Loucy (cell line): Measurements from ENCODE around the gene DCP2.

ENCODE experiments used
- H2AFZ ChIP-seq: fragments of 200-600 bp; sonication (generic); 2 replicates; pipeline ENCODE4 v1.6.0; 2016; ENCODE audit warnings: antibody characterized with exemption, mild to moderate bottlenecking, low read length, moderate library complexity
- H3F3A ChIP-seq: fragments of 200-600 bp; 2 replicates; pipeline ENCODE4 v1.6.0; 2016; ENCODE audit warnings: antibody characterized with exemption, low read depth, mild to moderate bottlenecking
- H3K27me3 ChIP-seq: fragments of 200-600 bp; sonication (generic); 2 replicates; pipeline ENCODE4 v1.6.1; 2014; ENCODE audit warnings: low read length, mild to moderate bottlenecking; ENCODE audit not compliant: insufficient read depth, poor library complexity, severe bottlenecking
- H3K36me3 ChIP-seq: fragments of 200-600 bp; sonication (generic); 2 replicates; pipeline ENCODE4 v1.6.1; 2016; ENCODE audit warnings: low read length; ENCODE audit not compliant: insufficient read depth
- H3K4me1 ChIP-seq: fragments of 200-600 bp; sonication (generic); 2 replicates; pipeline ENCODE4 v1.5.1; 2014; ENCODE audit warnings: low read length, mild to moderate bottlenecking; ENCODE audit not compliant: insufficient read depth, poor library complexity, severe bottlenecking
- H3K4me2 ChIP-seq: fragments of 200-600 bp; sonication (generic); 2 replicates; pipeline ENCODE4 v1.6.0; 2014; ENCODE audit warnings: antibody characterized with exemption, low read length, low read depth, mild to moderate bottlenecking; ENCODE audit not compliant: poor library complexity, severe bottlenecking
- H3K4me3 ChIP-seq: fragments of 200-600 bp; sonication (generic); 2 replicates; pipeline ENCODE4 v1.5.1; 2014; ENCODE audit warnings: low read length, mild to moderate bottlenecking, mixed read lengths; ENCODE audit not compliant: poor library complexity, severe bottlenecking
- H3K79me2 ChIP-seq: fragments of 200-600 bp; sonication (generic); 2 replicates; pipeline ENCODE4 v1.6.1; 2014; ENCODE audit warnings: low read length; ENCODE audit not compliant: insufficient read depth
- H3K9ac ChIP-seq: fragments of 200-600 bp; sonication (generic); 2 replicates; pipeline ENCODE4 v1.6.0; 2014; ENCODE audit warnings: mild to moderate bottlenecking, low read depth, low read length, moderate library complexity; ENCODE audit not compliant: poor library complexity, severe bottlenecking
- H3K9me2 ChIP-seq: fragments of 200-600 bp; sonication (generic); replicated peaks from 2 replicates; pipeline ENCODE4 v1.6.1; 2016; ENCODE audit warnings: low read depth, low read length, mixed read lengths
- H3K9me3 ChIP-seq: fragments of 200-600 bp; sonication (generic); 2 replicates; pipeline ENCODE4 v1.6.1; 2014; ENCODE audit warnings: mild to moderate bottlenecking, antibody characterized with exemption, low read length, low read depth; ENCODE audit not compliant: insufficient read depth
- H4K20me1 ChIP-seq: fragments of 200-600 bp; sonication (generic); 2 replicates; pipeline ENCODE4 v1.6.0; 2014; ENCODE audit warnings: antibody characterized with exemption, low read length, mild to moderate bottlenecking; ENCODE audit not compliant: insufficient read depth, poor library complexity, severe bottlenecking
- EZH2phosphoT487 ChIP-seq: fragments of 200-600 bp; IDR thresholded peaks from 2 replicates; pipeline ENCODE4 v1.6.1; 2018; ENCODE audit warnings: antibody characterized with exemption, mild to moderate bottlenecking, moderate library complexity, borderline replicate concordance
- TF ChIP-seq, protein P1 (sequence below): fragments of 200-600 bp; sonication (generic); conservative IDR thresholded peaks from 2 replicates; pipeline ENCODE4 v1.5.1; 2014; ENCODE audit warnings: mild to moderate bottlenecking, antibody characterized with exemption, low read length

The DCP2 gene

GRCh38 chr5:113026211-113026610 lies 49.6 kb downstream of the DCP2 start:
- H3K4me2 ChIP-seq: no peak overlapping the region
- H4K20me1 ChIP-seq: peaks cover 14% of the 10 kb centered on the region
- H3K27me3 ChIP-seq: no peaks in the 10 kb centered on the region
- H3K9me2 ChIP-seq: no peaks in the 10 kb centered on the region
- no peaks in the 10 kb centered on the region for H3K79me2 ChIP-seq
- no peak for TF ChIP-seq EZH2phosphoT487
- TF ChIP-seq, protein P1, sequence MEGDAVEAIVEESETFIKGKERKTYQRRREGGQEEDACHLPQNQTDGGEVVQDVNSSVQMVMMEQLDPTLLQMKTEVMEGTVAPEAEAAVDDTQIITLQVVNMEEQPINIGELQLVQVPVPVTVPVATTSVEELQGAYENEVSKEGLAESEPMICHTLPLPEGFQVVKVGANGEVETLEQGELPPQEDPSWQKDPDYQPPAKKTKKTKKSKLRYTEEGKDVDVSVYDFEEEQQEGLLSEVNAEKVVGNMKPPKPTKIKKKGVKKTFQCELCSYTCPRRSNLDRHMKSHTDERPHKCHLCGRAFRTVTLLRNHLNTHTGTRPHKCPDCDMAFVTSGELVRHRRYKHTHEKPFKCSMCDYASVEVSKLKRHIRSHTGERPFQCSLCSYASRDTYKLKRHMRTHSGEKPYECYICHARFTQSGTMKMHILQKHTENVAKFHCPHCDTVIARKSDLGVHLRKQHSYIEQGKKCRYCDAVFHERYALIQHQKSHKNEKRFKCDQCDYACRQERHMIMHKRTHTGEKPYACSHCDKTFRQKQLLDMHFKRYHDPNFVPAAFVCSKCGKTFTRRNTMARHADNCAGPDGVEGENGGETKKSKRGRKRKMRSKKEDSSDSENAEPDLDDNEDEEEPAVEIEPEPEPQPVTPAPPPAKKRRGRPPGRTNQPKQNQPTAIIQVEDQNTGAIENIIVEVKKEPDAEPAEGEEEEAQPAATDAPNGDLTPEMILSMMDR: no peak
- no peaks in the 10 kb centered on the region for H3K9me3 ChIP-seq
- H3F3A ChIP-seq: no peaks in the 10 kb centered on the region
- no peak overlapping the region for H3K9ac ChIP-seq
- peaks cover 22% of the 10 kb centered on the region for H3K4me1 ChIP-seq
- no peak overlapping the region for H3K4me3 ChIP-seq
- no peak overlapping the region for H2AFZ ChIP-seq
- H3K36me3 ChIP-seq: peaks cover 15% of the 10 kb centered on the region; the same call in 1 of the 2 replicates

DNA sequence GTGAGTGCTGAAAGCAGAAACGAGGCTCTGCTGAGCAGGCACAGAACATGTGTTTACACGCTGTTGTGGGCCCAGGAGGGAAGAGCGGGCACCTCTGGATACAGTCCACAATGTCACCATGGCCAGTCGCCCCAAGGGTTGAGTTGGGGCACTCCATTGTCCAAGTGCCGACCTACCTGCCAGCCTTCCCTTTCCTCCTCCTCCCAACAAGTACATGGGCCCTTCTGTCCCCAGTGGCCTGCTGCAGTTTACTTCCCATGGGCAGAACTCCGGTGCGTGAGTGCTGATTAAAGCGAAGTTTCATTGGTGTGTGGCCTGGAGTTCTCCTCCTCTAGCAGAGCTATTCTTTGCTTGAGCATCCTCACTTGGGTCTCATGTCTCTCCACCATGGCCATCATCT lies 50.4 kb downstream of the DCP2 start:
- H2AFZ ChIP-seq: no peak overlapping the region
- no peak overlapping the region for H3K4me2 ChIP-seq
- peaks cover 15% of the 10 kb centered on the region for H3K4me1 ChIP-seq
- no peaks in the 10 kb centered on the region for H3K27me3 ChIP-seq
- no peaks in the 10 kb centered on the region for H3K79me2 ChIP-seq
- H3F3A ChIP-seq: no peaks in the 10 kb centered on the region
- H3K36me3 ChIP-seq: peaks cover 15% of the 10 kb centered on the region; the same call in 1 of the 2 replicates
- peaks cover 9% of the 10 kb centered on the region for H4K20me1 ChIP-seq
- H3K9me3 ChIP-seq: no peaks in the 10 kb centered on the region
- no peaks in the 10 kb centered on the region for H3K9me2 ChIP-seq
- H3K4me3 ChIP-seq: no peak overlapping the region
- no peak overlapping the region for H3K9ac ChIP-seq
- no peak for TF ChIP-seq EZH2phosphoT487
- TF ChIP-seq, protein P1: no peak

DNA sequence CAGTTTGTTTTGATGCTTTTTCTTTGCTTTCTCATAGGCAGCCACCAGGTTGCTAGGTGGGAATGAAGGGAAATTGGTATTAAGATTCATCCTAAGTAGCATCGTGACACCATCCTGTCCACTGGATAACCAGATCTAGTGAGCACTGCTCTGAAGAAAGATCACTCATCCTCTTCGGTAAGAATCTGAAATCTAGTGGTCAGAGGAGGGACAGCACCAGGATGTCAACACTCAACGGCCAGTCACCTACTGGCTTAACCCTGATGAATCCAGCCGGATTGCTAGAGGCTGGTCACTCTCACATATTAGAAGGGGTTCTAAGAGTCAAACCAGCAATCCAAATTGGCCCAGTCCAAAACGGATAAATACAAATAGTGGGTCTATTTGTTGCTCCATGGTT lies 50.8 kb downstream of the DCP2 start:
- H3K9me2 ChIP-seq: no peaks in the 10 kb centered on the region
- no peaks in the 10 kb centered on the region for H3K79me2 ChIP-seq
- H4K20me1 ChIP-seq: peaks cover 6% of the 10 kb centered on the region
- no peaks in the 10 kb centered on the region for H3F3A ChIP-seq
- no peak for TF ChIP-seq EZH2phosphoT487
- TF ChIP-seq, protein P1: no peak
- no peak overlapping the region for H3K4me2 ChIP-seq
- no peak overlapping the region for H3K4me3 ChIP-seq
- peaks cover 15% of the 10 kb centered on the region; the same call in 1 of the 2 replicates for H3K36me3 ChIP-seq
- H3K9me3 ChIP-seq: no peaks in the 10 kb centered on the region
- no peak overlapping the region for H2AFZ ChIP-seq
- no peaks in the 10 kb centered on the region for H3K27me3 ChIP-seq
- H3K9ac ChIP-seq: no peak overlapping the region
- peaks cover 11% of the 10 kb centered on the region for H3K4me1 ChIP-seq
